Activated naive CD4-positive, alpha-beta T cell treated with anti-CD3 and anti-CD28 coated beads for 36 hours (primary cell): ENCODE data around the gene KRTAP10-3. TPM values are rescaled to one million over a fixed set of nuclear protein-coding genes. Genes with fewer than 3 reads are reported as not detected.
"Not testable (repeated sequence)": the region's sequence is repeated elsewhere in the genome, so short reads cannot be mapped to it uniquely, and the experiment has no call there.

Experiments
- CTCF ChIA-PET: fragments of 350-600 bp; sonication (Branson Sonifier 250); formaldehyde crosslinking; loops from one replicate; lab custom pipeline; 2021; ENCODE audit warnings: antibody characterized with exemption; lab: Charles Lee
- DNase-seq: peaks from one replicate; pipeline ENCODE4 v3.0.0-alpha.2; 2020
- H3K27ac Mint-ChIP-seq: one replicate; pipeline ENCODE4 v1.8.0; 2021; ENCODE audit warnings: mild to moderate bottlenecking, mixed read lengths
- H3K27me3 Mint-ChIP-seq: one replicate; pipeline ENCODE4 v1.8.0; 2021; ENCODE audit warnings: low read depth, mixed read lengths
- H3K36me3 Mint-ChIP-seq: one replicate; pipeline ENCODE4 v1.8.0; 2021; ENCODE audit warnings: low read depth, mixed read lengths
- H3K4me1 Mint-ChIP-seq: one replicate; pipeline ENCODE4 v1.8.0; 2021; ENCODE audit warnings: low read depth, mixed read lengths
- H3K4me3 Mint-ChIP-seq: one replicate; pipeline ENCODE4 v1.8.0; 2021; ENCODE audit warnings: mild to moderate bottlenecking, moderate library complexity, mixed read lengths
- H3K9me3 Mint-ChIP-seq: one replicate; pipeline ENCODE4 v1.8.0; 2021; ENCODE audit warnings: mixed read lengths
- intact Hi-C: fragments of 100-400 bp; cut with micrococcal nuclease; formaldehyde crosslinking; loops from one replicate; pipeline ENCODE4 v1.15.1; 2023
- total RNA-seq, 2 experiments: library from RNA; stranded (reverse); gene quantifications; one replicate each; pipeline ENCODE4 v1.2.3, GENCODE V29; 2021

KRTAP10-3 gene
- total RNA-seq, 2 experiments from 2014 or later, result not detected

- Mint-ChIP-seq H3K36me3 (peaks cover 1% of the 10 kb centered on the region), H3K4me3 (no peak overlapping the region), H3K4me1 (peaks cover 10% of the 10 kb centered on the region), H3K27me3 (no peaks in the 10 kb centered on the region), H3K27ac (no peak overlapping the region), H3K9me3 (peaks cover 16% of the 10 kb centered on the region)
- no peak for DNase-seq
- intact Hi-C loops, result no loop called here
- CTCF ChIA-PET, result interaction anchor here (1.1 to 1.5 kb wide), 3 partner anchors 36 to 224 kb away, joined by 3 to 4 read pairs (median 3); no protein-coding TSS in a partner anchor
These were observed 24.6 kb upstream of the KRTAP10-3 start for GRCh38 chr21:44583089-44583799.

DNA sequence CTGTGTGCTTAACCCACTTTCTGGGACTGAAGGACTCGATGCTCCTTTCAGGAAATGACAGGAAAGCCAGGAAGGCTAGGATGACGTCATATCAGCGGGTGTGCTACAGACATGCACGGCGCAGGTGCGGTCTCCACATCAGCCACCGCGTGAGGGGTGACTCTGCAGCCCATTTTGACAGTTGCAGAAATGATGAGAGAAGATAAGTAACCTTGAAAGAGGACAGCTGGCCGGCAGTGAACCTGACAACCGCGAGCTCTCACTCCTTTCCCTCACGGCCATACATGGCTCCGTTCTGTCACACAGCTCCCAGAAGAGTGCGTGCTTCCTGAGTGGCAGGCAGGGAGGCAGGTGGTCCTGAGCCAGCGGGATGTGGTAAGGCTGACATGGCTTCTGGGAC is 23.5 kb upstream of the KRTAP10-3 start:
- DNase-seq, result no peak
- H3K27me3 Mint-ChIP-seq, result no peaks in the 10 kb centered on the region
- no peak overlapping the region for H3K4me3 Mint-ChIP-seq
- peaks cover 27% of the 10 kb centered on the region for H3K9me3 Mint-ChIP-seq
- H3K36me3 Mint-ChIP-seq, result peaks cover 1% of the 10 kb centered on the region
- CTCF ChIA-PET, result no interaction called here
- H3K4me1 Mint-ChIP-seq, result peaks cover 10% of the 10 kb centered on the region
- intact Hi-C loops, result no loop called here
- H3K27ac Mint-ChIP-seq, result no peak overlapping the region

DNA sequence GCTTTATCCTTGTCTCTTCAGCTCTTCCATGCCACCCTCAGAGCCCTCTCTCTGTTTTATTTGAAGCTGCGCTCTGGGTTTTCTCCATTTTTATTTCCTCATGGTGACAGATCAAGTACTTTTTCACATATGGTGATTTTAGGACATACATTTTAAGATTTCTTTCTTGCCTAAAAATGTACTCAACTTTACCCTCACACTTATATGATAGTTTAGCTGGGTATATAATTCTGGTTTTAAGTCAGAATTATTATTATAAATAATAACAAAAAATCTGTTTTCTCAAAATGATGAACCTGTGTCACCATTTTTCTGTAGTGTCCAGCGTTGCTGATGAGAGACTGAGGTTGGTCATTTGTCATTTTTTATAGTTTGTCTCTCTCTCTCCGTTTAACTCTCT is 22.6 kb upstream of the KRTAP10-3 start:
- H3K27me3 Mint-ChIP-seq, result no peaks in the 10 kb centered on the region
- intact Hi-C loops, result no loop called here
- peaks cover 32% of the 10 kb centered on the region for H3K9me3 Mint-ChIP-seq
- no peak overlapping the region for H3K4me3 Mint-ChIP-seq
- no peak overlapping the region for H3K27ac Mint-ChIP-seq
- peaks cover 1% of the 10 kb centered on the region for H3K36me3 Mint-ChIP-seq
- peaks cover 10% of the 10 kb centered on the region for H3K4me1 Mint-ChIP-seq
- DNase-seq, result no peak
- CTCF ChIA-PET, result no interaction called here

GRCh38 chr21:44580231-44580821 is 21.7 kb upstream of the KRTAP10-3 start, which contains the start of gene KRTAP10-5:
KRTAP10-5 (minus strand) TSS chr21:44580604; CDS start chr21:44580578, 26 bp downstream.
- H3K4me3 Mint-ChIP-seq, H3K27ac Mint-ChIP-seq, H3K36me3 Mint-ChIP-seq, intact Hi-C loops, DNase-seq, CTCF ChIA-PET, H3K27me3 Mint-ChIP-seq: not testable (repeated sequence)
- Mint-ChIP-seq H3K9me3 (peaks cover 32% of the 10 kb centered on the region), H3K4me1 (peaks cover 10% of the 10 kb centered on the region)

DNA sequence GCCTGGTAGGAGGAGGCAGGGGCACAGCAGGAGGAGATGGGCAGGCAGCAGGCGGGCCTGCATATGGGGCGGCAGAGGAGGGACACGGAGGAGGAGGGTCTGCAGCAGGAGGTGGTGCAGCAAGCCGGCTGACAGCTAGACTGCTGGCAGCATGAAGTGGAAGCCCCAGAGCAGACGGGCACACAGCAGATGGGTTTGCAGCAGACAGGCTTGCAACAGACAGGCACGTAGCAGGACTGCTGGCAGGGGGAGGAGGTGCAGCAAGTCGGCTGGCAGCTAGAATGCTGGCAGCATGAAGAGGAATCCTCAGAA is 21.2 kb upstream of the KRTAP10-3 start:
- Mint-ChIP-seq H3K27ac (no peak overlapping the region), H3K4me1 (peaks cover 10% of the 10 kb centered on the region), H3K36me3 (peaks cover 1% of the 10 kb centered on the region), H3K4me3 (no peak overlapping the region), H3K27me3 (no peaks in the 10 kb centered on the region), H3K9me3 (peaks cover 32% of the 10 kb centered on the region)
- no peak for DNase-seq
- intact Hi-C loops, result no loop called here
- CTCF ChIA-PET, result no interaction called here

GRCh38 chr21:44579056-44579832 is 20.6 kb upstream of the KRTAP10-3 start:
- H3K27me3 Mint-ChIP-seq, result no peaks in the 10 kb centered on the region
- DNase-seq, result no peak
- H3K27ac Mint-ChIP-seq, result no peak overlapping the region
- H3K9me3 Mint-ChIP-seq, result peaks cover 32% of the 10 kb centered on the region
- CTCF ChIA-PET, result no interaction called here
- peaks cover 10% of the 10 kb centered on the region for H3K4me1 Mint-ChIP-seq
- intact Hi-C loops, result no loop called here
- H3K36me3 Mint-ChIP-seq, result peaks cover 1% of the 10 kb centered on the region
- H3K4me3 Mint-ChIP-seq, result no peak overlapping the region

DNA sequence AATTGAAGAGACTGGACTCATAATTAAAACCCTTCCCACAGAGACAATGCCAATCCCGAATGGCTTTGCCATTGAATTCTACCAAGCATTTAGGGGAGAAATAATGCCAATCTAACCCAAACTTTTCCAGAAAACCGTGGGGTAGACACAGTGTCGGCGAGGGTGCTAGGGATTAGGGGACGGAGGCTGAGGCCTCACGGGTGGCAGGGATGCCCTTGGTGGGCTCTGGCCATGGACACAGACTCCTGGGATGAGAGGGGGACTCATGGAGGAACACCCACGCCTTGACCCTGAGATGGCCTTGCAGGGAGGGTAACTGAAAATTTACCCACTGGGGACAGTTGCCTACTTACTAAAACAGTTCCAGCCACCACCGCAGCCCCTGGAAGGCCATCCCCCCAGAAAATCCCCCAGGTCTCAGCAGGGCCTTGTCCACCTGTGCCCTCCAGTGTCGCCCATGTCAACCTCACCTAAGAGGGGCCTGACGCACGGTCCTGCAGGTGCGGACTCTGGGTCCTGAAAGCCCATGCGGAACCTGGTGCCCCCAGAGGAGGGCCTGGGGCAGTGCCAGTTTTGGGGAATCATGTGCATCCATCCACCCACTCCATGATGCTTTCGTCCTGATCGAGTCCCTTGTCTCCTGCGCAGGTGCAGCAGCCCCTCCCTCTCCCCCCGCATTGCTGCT is 19.9 kb upstream of the KRTAP10-3 start:
- H3K27ac Mint-ChIP-seq, result no peak overlapping the region
- H3K4me3 Mint-ChIP-seq, result no peak overlapping the region
- peaks cover 9% of the 10 kb centered on the region for H3K4me1 Mint-ChIP-seq
- CTCF ChIA-PET, result no interaction called here
- intact Hi-C loops, result no loop called here
- peaks cover 1% of the 10 kb centered on the region for H3K36me3 Mint-ChIP-seq
- H3K27me3 Mint-ChIP-seq, result no peaks in the 10 kb centered on the region
- DNase-seq, result no peak
- H3K9me3 Mint-ChIP-seq, result peaks cover 32% of the 10 kb centered on the region

GRCh38 chr21:44576025-44576420 is 17.4 kb upstream of the KRTAP10-3 start:
- Mint-ChIP-seq H3K27ac (no peak overlapping the region), H3K9me3 (peaks cover 25% of the 10 kb centered on the region), H3K4me3 (no peak overlapping the region), H3K27me3 (no peaks in the 10 kb centered on the region), H3K36me3 (peaks cover 1% of the 10 kb centered on the region), H3K4me1 (no peaks in the 10 kb centered on the region)
- CTCF ChIA-PET, result no interaction called here
- DNase-seq, result no peak
- intact Hi-C loops, result no loop called here

- H3K9me3 Mint-ChIP-seq, result peaks cover 21% of the 10 kb centered on the region
- CTCF ChIA-PET, result no interaction called here
- H3K4me3 Mint-ChIP-seq, result no peak overlapping the region
- H3K27me3 Mint-ChIP-seq, result no peaks in the 10 kb centered on the region
- peaks cover 1% of the 10 kb centered on the region for H3K36me3 Mint-ChIP-seq
- no peak overlapping the region for H3K27ac Mint-ChIP-seq
- H3K4me1 Mint-ChIP-seq, result no peaks in the 10 kb centered on the region
- intact Hi-C loops, result no loop called here
- no peak for DNase-seq
These were observed 16.9 kb upstream of the KRTAP10-3 start for GRCh38 chr21:44575307-44576024.

- CTCF ChIA-PET, result interaction anchor here (0.7 to 1.3 kb wide), 2 partner anchors 11 to 108 kb away, joined by 3 to 4 read pairs; partner anchors contain the start of gene KRTAP12-1
- Mint-ChIP-seq H3K36me3 (no peaks in the 10 kb centered on the region), H3K4me1 (no peaks in the 10 kb centered on the region), H3K4me3 (no peak overlapping the region), H3K27me3 (no peaks in the 10 kb centered on the region), H3K27ac (no peak overlapping the region), H3K9me3 (peaks cover 20% of the 10 kb centered on the region)
- intact Hi-C loops, result no loop called here
- no peak for DNase-seq
These were observed 16.1 kb upstream of the KRTAP10-3 start for GRCh38 chr21:44574457-44575306.
